ENCODE data around the gene DHX15.

- TF ChIP-seq CEBPB (IDR thresholded peaks at IDR 0.05): no peak
- no peak for TF ChIP-seq TAF1 (IDR thresholded peaks at IDR 0.05; ENCODE audit: low read depth)
- no peak for TF ChIP-seq EGR1 (IDR thresholded peaks at IDR 0.05)
- no peak for TF ChIP-seq CREB1 (IDR thresholded peaks at IDR 0.05; ENCODE audit: low read depth)
- TF ChIP-seq EP300 (IDR thresholded peaks at IDR 0.05; ENCODE audit: borderline replicate concordance): no peak
- no peak for TF ChIP-seq YY1 (IDR thresholded peaks at IDR 0.05; ENCODE audit: low read depth)
- no peak for TF ChIP-seq NFIC (IDR thresholded peaks at IDR 0.05)
- TF ChIP-seq USF1 (IDR thresholded peaks at IDR 0.05): no peak
- TF ChIP-seq RAD21 (IDR thresholded peaks at IDR 0.05; ENCODE audit: low read depth): no peak
- TF ChIP-seq MAX (IDR thresholded peaks at IDR 0.05): no peak
- TF ChIP-seq REST (IDR thresholded peaks at IDR 0.05; ENCODE audit: low read depth): no peak
- TF ChIP-seq ZBTB7A (IDR thresholded peaks at IDR 0.05; ENCODE audit: low read depth): no peak
- TF ChIP-seq TCF12 (IDR thresholded peaks at IDR 0.05; ENCODE audit: low read depth): no peak
- TF ChIP-seq FOXM1 (IDR thresholded peaks at IDR 0.05; ENCODE audit: borderline replicate concordance, low read depth): no peak
Observed at GRCh38 chr4:24611575-24611974, 27.2 kb upstream of the DHX15 start.
